DMS79 (cell line): ENCODE results near the gene AMBRA1.

Experiments used
- DNase-seq: peaks from one replicate; lab custom pipeline; 2025; lab: John Stamatoyannopoulos, UW

AMBRA1 gene

DNA sequence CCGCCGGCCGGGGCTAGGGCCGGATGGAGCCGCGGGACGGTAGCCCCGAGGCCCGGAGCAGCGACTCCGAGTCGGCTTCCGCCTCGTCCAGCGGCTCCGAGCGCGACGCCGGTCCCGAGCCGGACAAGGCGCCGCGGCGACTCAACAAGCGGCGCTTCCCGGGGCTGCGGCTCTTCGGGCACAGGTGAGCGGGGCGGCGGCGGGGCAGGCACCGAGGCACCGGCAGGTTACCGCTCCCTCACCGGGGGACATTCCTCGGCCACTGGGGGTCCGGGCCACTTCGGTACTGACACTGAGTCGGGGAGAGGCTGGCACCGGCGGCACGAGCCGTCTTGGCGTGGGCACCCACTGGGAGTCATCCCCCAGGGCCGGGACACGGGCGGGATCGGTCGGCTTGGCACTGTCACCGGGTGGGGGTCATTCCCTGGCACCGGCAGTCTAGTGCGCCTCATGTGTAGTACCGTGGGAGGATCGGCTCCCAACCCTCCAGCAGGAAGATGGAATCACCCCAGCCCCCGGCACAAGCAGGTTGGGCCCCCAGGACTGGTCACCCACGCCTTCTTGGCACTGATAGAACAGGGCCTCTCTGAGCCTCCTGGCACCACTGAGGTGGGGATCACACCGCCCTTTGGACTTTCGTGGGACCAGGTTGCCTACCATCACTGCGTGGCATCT is 246.0 kb downstream of the AMBRA1 start:
- no peak for DNase-seq

DNA sequence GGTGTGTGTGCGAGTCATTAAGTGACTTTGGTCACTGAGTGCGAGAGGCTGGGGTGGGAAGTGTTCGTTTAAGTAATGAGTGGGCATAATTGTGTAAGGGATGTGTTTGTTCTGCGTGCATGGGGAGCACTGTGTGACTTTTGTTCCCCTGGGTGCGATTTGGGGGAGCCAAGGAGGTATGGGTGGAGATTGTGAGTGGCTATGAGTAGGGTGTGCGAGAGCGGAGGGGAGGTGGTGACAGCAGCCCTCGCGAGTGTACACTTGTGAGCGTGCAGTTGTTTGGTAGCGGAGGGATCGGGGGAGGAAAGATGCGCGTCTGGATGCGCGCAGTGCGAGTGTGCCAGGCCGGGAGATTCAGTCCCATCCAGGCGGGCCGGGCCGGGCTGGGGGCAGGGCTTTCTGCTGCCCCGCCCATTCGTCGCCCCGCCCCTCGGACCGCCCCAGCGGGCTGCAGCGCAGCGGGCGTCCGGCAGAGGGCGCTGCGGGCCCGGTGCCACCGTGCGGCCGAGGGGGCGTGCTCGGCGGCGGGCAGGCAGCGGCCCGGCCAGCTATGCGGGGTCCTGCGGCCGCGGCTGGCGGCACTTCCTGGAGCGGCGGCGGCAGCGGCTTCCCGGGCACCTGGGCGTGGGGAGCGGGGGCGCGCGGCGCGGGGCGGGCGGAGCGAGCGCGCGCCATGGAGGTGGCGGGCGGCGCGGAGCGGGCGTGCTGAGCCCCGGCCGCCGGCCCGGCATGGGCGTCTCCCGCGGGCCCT is 246.8 kb downstream of the AMBRA1 start, which contains the start of gene DGKZ:
Gene DGKZ (plus strand): TSS at position 578 of the 751 bp plus-strand sequence. CDS start 197 bp downstream, outside the sequence.
- peak; percentile 39 for DNase-seq
